ENCODE data around the gene TAF15. TPM values are rescaled to one million over a fixed set of nuclear protein-coding genes. Genes with fewer than 3 reads are reported as not detected.

Gene TAF15
- total and polyA plus RNA-seq, 10 of the 15 experiments (the other 5 are each of a cell fraction or from before 2014, with no cell fraction given), result 9.5 to 259 (median 40.4) TPM

GRCh38 chr17:35875800-35876139, 66.5 kb downstream of the TAF15 start:
- H3K79me2 ChIP-seq (ENCODE audit: control insufficient read depth, insufficient read depth, low read length), result no peaks in the 10 kb centered on the region
- H3K9ac ChIP-seq (ENCODE audit: control insufficient read depth, insufficient read depth, low read length), result no peak overlapping the region
- no peak; the same call in 1 of the 3 replicates for ATAC-seq
- SMC1A ChIA-PET (ENCODE audit: uncharacterized antibody, unreplicated experiment), result interaction anchor here (0.9 to 14.1 kb wide), 15 partner anchors 10 to 207 kb away, joined by 3 to 155 read pairs (median 5); no protein-coding TSS in a partner anchor
- H2AFZ ChIP-seq (ENCODE audit: control insufficient read depth, low read depth, low read length), result peak overlapping the region; percentile 53
- peaks cover 27% of the 10 kb centered on the region for H3K4me1 ChIP-seq (ENCODE audit: control insufficient read depth, insufficient read depth, low read length)
- H3K27me3 ChIP-seq (replicated peaks in 1 of 2; ENCODE audit: control insufficient read depth in 2 of 2, insufficient read depth in 2 of 2, low read length in 1 of 2), result no peaks in the 10 kb centered on the region
- WGBS (ENCODE audit: insufficient coverage, insufficient replicate concordance, low lambda C conversion rate, missing lambda C conversion rate), result 73% methylated on average over 3 of the region's 3 CpGs
- intact Hi-C loops (cut with micrococcal nuclease; ENCODE audit: unreplicated experiment) (no loop called here), in situ Hi-C loops (cut with MboI) (no loop called here)
- RAD21 ChIA-PET (ENCODE audit: unreplicated experiment), result interaction anchor here (1.0 to 7.0 kb wide), 5 partner anchors 17 to 31 kb away, joined by 3 to 125 read pairs (median 5); no protein-coding TSS in a partner anchor
- no peak overlapping the region for H3K4me2 ChIP-seq (ENCODE audit: control insufficient read depth, insufficient read depth)
- no TSS peak for BruUV-seq (replicated peaks)
- CTCF ChIA-PET, result interaction anchor here (0.7 to 2.5 kb wide), 14 partner anchors 14 to 274 kb away, joined by 3 to 11 read pairs (median 4); partner anchors contain the start of gene TAF15
- H3K27ac ChIP-seq (ENCODE audit: control insufficient read depth, insufficient read depth), result peak overlapping the region; percentile 34; the same call in 1 of the 2 replicates
- no peak for DNase-seq (ENCODE audit: low read depth, low spot score)
- H4K20me1 ChIP-seq (ENCODE audit: control insufficient read depth, insufficient read depth), result no peaks in the 10 kb centered on the region
- POLR2A ChIA-PET, result interaction anchor here (0.8 to 3.4 kb wide), 8 partner anchors 12 to 612 kb away, joined by 3 to 33 read pairs (median 4); partner anchors contain the start of gene RDM1
- H3K36me3 ChIP-seq (ENCODE audit: control insufficient read depth in 2 of 2, insufficient read depth in 2 of 2, low read length in 1 of 2), result no peaks in the 10 kb centered on the region
- no peak for FAIRE-seq
- no peak overlapping the region for H3K4me3 ChIP-seq
- H3K9me3 ChIP-seq (replicated peaks; ENCODE audit: control insufficient read depth, insufficient read depth, low read length), result no peaks in the 10 kb centered on the region
- TF ChIP-seq, protein P1, sequence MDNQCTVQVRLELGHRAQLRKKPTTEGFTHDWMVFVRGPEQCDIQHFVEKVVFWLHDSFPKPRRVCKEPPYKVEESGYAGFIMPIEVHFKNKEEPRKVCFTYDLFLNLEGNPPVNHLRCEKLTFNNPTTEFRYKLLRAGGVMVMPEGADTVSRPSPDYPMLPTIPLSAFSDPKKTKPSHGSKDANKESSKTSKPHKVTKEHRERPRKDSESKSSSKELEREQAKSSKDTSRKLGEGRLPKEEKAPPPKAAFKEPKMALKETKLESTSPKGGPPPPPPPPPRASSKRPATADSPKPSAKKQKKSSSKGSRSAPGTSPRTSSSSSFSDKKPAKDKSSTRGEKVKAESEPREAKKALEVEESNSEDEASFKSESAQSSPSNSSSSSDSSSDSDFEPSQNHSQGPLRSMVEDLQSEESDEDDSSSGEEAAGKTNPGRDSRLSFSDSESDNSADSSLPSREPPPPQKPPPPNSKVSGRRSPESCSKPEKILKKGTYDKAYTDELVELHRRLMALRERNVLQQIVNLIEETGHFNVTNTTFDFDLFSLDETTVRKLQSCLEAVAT (IDR thresholded peaks at IDR 0.05), result peak; percentile 45; the same call in 1 of the 2 replicates
- TF ChIP-seq PAX8 (IDR thresholded peaks at IDR 0.05) (no peak), EZH2 (IDR thresholded peaks at IDR 0.05; ENCODE audit: borderline replicate concordance, control insufficient read depth, low read depth, low read length) (no peak), NFYB (IDR thresholded peaks at IDR 0.05; ENCODE audit: insufficient read depth, low read depth, low read length) (no peak), SPI1 (IDR thresholded peaks at IDR 0.05; ENCODE audit: borderline replicate concordance, insufficient read depth, low read depth, low read length) (peak; percentile 49; the same call in 1 of the 2 replicates), NFXL1 (IDR thresholded peaks at IDR 0.05; ENCODE audit: borderline replicate concordance) (no peak), SIN3A (IDR thresholded peaks at IDR 0.05; ENCODE audit: low read depth, low read length) (no peak), DPF2 (IDR thresholded peaks at IDR 0.05) (0 out of 2 replicates have a peak, but pooled peaks have one; percentile 12), PBX3 (IDR thresholded peaks at IDR 0.05; ENCODE audit: insufficient replicate concordance, low read depth, low read length) (no peak), KAT2A (conservative IDR thresholded peaks at IDR 0.05; ENCODE audit: control insufficient read depth, low read depth, low read length) (no peak), KDM1A (IDR thresholded peaks at IDR 0.05; ENCODE audit: borderline replicate concordance) (no peak), NR2F1 (conservative IDR thresholded peaks at IDR 0.05) (0 out of 2 replicates have a peak, but pooled peaks have one; percentile 21), BCL3 (IDR thresholded peaks at IDR 0.05; ENCODE audit: borderline replicate concordance, insufficient read depth, low read depth, low read length, poor library complexity, severe bottlenecking) (no peak), MEF2B (IDR thresholded peaks at IDR 0.05; ENCODE audit: partially characterized antibody, poor library complexity, severe bottlenecking) (no peak)
- TF ChIP-seq, protein P2, sequence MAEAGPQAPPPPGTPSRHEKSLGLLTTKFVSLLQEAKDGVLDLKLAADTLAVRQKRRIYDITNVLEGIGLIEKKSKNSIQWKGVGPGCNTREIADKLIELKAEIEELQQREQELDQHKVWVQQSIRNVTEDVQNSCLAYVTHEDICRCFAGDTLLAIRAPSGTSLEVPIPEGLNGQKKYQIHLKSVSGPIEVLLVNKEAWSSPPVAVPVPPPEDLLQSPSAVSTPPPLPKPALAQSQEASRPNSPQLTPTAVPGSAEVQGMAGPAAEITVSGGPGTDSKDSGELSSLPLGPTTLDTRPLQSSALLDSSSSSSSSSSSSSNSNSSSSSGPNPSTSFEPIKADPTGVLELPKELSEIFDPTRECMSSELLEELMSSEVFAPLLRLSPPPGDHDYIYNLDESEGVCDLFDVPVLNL (IDR thresholded peaks at IDR 0.05; ENCODE audit: low read depth, low read length), result no peak
- TF ChIP-seq, protein P3, sequence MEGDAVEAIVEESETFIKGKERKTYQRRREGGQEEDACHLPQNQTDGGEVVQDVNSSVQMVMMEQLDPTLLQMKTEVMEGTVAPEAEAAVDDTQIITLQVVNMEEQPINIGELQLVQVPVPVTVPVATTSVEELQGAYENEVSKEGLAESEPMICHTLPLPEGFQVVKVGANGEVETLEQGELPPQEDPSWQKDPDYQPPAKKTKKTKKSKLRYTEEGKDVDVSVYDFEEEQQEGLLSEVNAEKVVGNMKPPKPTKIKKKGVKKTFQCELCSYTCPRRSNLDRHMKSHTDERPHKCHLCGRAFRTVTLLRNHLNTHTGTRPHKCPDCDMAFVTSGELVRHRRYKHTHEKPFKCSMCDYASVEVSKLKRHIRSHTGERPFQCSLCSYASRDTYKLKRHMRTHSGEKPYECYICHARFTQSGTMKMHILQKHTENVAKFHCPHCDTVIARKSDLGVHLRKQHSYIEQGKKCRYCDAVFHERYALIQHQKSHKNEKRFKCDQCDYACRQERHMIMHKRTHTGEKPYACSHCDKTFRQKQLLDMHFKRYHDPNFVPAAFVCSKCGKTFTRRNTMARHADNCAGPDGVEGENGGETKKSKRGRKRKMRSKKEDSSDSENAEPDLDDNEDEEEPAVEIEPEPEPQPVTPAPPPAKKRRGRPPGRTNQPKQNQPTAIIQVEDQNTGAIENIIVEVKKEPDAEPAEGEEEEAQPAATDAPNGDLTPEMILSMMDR (IDR thresholded peaks at IDR 0.05 in 2 of 3, conservative IDR thresholded peaks at IDR 0.05 in 1 of 3; ENCODE audit: control insufficient read depth in 2 of 3, extremely low read depth in 1 of 3, insufficient read depth in 1 of 3, low read depth in 3 of 3, low read length in 3 of 3), result no peak

All from GM12878 (cell line).